ENCODE results near the gene USP25.

The USP25 gene, protein sequence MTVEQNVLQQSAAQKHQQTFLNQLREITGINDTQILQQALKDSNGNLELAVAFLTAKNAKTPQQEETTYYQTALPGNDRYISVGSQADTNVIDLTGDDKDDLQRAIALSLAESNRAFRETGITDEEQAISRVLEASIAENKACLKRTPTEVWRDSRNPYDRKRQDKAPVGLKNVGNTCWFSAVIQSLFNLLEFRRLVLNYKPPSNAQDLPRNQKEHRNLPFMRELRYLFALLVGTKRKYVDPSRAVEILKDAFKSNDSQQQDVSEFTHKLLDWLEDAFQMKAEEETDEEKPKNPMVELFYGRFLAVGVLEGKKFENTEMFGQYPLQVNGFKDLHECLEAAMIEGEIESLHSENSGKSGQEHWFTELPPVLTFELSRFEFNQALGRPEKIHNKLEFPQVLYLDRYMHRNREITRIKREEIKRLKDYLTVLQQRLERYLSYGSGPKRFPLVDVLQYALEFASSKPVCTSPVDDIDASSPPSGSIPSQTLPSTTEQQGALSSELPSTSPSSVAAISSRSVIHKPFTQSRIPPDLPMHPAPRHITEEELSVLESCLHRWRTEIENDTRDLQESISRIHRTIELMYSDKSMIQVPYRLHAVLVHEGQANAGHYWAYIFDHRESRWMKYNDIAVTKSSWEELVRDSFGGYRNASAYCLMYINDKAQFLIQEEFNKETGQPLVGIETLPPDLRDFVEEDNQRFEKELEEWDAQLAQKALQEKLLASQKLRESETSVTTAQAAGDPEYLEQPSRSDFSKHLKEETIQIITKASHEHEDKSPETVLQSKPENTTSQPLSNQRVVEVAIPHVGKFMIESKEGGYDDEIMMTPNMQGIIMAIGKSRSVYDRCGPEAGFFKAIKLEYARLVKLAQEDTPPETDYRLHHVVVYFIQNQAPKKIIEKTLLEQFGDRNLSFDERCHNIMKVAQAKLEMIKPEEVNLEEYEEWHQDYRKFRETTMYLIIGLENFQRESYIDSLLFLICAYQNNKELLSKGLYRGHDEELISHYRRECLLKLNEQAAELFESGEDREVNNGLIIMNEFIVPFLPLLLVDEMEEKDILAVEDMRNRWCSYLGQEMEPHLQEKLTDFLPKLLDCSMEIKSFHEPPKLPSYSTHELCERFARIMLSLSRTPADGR

DNA sequence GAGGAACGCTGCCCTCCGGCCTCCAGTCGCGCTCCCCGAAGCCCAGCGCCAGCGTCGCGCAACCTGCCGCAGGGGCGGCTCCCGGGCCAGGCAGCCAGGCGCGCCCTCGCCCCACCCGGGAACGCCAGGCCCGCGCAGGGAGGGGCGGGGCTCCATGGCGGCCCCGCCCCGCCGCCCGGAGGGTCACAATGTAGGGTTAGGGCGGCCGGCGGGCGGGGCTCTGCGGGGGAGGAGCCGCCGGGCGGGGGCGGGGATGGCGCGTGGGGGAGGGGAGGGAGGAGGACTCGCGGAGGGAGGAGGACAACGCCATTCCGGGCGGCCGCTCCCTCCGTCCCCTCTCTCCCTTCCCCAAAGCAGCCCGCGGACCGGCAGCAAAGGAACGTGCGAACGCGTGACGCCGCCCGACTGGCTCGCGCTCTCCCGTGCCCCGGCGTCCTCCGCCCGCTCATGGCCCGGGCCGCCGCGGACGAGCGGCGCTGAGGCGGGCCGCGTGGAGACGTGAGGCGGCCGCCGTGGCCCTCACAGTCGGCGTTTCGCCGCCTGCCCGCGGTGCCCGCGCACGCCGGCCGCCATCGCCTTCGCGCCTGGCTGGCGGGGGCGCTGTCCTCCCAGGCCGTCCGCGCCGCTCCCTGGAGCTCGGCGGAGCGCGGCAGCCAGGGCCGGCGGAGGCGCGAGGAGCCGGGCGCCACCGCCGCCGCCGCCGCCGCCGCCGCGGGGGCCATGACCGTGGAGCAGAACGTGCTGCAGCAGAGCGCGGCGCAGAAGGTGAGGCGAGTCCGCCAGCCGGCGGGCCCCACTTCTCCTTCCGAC is at the start of gene USP25:
TSS of gene USP25 (plus strand) at position 309 of the 810 bp plus-strand sequence. CDS start at position 721, 412 bp downstream.
- DNase-seq = peak; percentile 94

DNA sequence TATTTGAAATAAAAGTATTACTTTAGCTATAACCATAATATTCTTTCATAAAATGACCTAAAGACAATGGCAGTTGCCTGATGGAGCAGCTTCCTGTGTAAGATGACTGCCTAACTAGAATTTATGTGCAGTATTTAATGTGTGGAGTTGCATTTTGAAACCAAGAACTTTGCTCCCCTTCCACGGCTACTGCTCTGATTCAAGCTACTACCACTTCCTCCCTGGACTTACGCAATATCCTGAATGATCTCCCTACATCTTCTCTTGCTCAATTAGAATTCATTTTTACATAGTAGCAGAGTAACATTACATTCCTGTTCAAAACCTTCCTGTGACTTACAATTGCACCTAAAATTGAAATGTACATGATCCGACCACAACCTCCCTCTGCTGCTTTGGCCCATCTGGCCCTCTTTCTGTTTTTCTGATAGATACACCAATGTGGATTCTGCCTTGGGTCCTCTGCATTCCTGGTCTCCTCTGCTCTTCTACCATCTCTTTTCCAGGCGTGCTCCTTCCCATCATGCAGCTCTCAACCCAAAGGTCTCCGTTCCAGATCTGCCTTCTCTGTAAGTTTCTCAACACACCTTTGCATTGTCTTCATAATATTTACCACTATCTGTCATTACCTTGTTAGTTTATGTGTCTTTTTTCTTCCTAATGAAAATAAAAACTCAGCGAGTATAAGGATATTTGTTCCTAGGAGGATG is 47.4 kb upstream of the USP25 start:
- DNase-seq = peak; percentile 70

DNA sequence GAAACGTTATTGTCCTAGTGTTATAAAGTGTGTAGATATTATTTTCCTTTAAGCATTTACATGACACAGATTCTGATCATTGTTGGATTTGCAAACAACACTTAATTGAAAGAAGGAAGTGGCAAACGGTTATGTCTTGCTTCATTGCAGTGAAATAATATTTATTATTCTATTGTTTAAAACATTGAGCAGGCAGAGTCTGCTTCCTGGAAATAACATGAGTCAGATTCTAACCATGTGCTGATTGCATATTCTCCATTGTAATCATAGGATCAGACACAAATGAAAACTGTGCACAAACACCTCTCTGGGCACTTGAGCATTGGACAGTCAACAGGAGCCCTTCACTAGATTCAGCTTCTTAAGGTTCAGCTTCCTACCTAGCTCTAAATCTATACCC is 46.8 kb upstream of the USP25 start:
- peak; percentile 22 for DNase-seq

DNA sequence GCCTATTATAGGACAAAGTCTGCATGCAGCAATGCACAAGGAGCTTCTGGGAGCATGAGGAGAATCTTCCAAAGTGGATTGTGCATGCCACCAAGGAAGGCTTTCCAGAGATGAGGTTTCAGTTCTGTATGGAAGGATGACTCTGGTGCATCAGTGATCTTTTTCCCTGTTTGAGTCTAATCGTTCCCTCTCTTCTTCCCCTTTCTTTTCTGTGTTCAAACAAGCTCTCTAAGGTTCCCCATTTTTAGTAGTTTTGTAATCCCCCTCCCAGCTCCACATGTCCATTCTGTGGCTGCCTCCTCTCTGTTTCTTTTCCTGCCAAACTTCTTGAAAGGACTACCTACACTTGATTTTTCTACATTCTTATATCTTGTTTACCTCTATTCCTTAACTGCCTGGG is 43.3 kb upstream of the USP25 start:
- DNase-seq = no peak

DNA sequence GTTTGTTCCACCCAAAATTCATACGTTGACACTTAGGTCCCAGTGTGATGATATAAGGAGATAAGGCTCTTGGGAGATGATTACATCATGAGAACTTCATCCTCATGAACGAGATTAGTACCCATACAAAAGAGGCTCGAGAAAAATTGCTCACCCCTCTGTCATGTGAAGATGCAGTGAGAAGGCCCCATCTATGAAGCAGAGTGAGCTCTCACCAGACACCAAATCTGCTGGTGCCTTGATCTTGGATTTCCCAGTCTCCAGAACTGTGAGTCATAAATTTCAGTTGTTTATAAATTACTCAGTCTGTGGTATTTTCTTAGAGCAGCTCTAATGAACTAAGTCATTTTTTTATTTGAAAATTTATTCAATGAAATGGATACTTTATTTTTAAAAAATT is 42.6 kb upstream of the USP25 start:
- no peak for DNase-seq

DNA sequence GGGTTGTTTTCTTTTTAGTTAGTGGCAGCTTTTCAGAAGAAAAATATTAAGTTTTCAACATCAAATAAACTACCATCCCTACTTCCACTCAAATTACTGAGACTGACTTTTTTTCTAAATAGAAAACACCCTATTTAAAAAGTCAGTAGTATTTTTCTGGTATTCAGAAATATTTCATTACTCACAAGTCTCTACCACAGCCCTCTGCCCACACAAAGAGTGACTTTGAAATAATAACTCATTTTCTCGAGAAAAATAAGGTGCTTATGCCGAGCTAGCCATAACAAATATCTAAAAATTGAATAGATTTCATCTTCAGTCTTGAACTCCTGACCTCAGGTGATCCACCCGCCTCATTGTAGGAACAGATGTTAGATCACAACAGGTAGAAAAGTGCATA is 41.8 kb upstream of the USP25 start:
- DNase-seq = no peak

DNA sequence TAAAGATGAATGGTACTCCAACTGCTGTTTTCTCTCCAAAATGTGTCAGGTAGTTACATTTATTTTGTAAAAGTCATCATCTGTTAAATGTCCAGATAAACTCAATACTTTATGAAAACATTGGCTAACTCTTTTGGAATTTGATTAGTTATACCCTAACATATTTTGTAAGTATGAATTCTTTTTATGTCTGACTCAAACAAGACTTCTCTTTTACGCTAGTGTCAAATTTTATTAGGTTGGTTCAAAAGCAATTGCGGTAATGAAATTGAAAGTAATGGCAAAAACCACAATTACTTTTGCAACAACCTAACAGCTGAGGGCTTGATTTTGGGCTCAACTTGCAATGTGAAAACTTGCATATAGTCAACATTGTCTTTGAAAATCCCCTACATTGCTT is 41.0 kb upstream of the USP25 start:
- no peak for DNase-seq

DNA sequence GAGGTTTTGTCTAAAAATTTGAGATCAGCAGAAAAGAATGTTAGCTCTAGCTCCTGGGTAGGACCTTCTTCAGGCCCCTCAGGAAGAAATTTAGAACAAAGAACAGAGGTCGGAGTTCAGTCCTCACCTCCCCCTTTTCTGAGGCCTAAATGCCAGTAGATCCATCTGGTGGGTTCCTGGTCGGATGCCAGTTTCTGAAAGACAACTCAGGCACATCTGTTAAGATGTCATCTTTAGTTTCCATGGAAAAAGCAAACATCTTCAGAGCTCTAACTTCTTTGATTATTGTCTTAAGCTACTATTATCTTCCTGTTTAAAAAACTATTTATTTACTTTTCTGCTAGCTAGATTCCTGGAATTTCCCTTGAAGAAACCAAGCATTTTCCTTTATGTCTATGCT is 37.1 kb upstream of the USP25 start:
- no peak for DNase-seq

DNA sequence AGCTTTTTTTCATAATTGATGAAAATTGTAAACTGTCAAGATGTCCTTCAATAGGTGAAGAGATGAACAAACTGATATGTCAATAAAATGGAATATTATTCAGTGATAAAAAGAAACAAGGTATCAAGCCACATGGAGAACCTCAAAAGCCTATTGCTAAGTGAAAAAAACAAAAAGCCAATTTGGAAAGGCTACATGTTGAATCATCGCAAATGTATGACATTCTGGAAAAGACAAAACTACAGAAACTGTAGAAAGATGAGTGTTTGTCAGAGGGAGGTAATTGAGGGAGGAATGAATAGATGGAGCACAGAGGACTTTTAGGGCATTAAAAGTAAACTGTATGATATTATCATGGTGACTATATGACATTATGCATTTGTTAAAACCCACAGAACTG is 34.5 kb upstream of the USP25 start:
- no peak for DNase-seq

DNA sequence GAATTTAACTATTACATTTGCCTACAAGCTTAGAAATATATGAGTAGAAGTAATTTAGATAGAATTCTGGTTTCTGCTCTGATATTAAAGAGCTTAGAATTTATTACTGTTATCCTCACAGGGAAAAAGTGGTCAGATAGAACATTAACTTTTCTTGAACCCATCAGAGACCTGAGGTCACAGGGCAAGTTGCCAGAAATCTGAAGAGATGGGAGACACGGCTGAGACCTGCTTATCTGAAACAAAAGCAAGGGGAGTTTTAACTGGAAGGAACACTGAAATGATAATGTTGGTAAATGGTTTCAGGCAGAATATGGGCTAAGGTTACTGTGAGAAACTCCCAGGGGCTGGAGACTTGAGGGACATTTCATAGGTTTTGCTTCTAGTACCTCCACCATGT is 28.0 kb upstream of the USP25 start:
- no peak for DNase-seq

DNA sequence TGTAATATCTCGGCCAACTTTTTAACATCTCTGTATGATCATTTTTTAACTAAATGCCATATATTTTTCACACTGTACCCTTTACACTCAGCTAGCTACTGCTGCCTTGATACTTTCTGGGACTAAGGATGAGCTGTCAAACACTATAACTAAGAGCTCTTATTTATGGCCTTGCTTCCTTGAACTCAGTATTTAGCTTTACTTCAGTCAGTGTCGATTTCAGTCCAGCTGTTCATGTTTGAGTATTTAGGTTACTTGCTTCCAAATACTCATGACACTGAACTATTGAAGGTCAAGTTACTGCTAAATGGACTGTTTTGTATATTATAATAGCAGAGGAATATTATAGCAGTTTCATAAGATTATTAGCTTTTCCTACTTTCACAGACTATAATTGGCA is 25.9 kb upstream of the USP25 start:
- no peak for DNase-seq

DNA sequence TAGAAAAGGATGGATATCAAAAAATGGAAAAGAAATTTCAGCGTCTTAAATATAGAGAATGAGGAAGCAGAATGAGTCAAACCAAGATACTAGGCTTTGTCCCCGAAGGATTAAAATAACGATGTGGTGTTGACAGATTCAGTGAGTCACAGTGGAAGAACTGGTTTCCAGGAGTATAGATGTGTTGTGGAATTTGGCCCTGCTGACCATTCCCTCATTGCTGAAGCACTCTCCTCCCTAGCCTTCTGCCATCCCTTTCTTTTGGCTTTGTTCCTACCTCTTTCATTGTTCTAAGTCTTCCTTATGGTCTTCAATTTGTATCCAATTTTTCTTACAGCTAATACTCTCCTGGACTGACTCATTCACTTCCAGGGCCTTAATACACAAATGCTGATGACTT is 23.1 kb upstream of the USP25 start:
- DNase-seq = no peak

DNA sequence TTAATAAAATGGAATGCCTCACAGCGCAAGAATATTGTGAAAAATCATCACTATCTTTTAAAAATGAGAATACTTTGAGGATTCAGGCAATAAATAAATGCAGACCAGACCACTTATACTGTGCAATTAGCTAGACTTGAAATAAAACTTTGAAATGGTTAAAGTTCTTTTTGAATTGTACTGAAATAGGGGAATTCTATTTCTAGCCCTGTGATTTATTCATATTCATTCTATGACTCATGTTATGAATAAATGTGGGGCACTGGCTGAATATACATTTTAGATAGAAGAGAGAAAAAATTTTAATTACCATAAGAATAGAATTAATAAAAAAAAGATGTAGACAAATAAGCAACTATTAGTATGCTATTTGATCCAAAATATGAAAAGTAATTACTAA is 16.4 kb upstream of the USP25 start:
- DNase-seq = no peak

DNA sequence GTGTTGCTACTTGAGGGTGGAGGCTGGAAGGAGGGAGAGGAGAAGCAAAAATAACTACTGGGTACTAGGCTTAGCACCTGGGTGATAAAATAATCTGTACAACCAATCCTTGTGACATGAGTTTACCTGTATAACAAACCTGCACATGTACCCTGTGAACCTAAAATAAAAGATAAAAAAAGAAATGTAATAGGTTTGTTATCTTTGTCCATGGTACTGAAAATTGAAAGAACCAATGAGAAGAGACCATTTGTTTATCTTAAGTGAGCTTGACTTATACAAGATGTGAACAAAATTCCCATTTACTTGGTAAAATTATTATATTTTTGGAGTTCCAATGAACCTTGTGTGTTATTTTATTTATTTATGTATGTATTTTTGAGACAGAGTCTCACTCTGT is 11.1 kb upstream of the USP25 start:
- DNase-seq = no peak

DNA sequence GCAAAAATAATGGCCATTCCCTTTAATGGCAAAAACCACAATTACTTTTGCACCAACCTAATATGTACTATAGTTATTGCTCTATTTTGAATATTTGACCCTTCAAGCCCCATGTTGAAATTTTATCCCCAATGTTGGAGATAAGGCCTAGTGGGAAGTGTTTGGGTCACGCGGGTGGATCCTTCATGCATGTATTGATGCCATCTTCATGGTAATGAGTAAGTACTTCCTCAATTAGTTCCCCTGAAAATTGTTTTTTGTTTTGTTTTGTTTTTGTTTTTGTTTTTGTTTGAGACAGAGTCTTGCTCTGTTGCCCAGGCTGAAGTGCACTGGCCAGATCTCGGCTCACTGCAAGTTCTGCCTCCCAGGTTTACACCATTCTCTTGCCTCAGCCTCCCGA is 9.8 kb upstream of the USP25 start:
- DNase-seq = no peak

DNA sequence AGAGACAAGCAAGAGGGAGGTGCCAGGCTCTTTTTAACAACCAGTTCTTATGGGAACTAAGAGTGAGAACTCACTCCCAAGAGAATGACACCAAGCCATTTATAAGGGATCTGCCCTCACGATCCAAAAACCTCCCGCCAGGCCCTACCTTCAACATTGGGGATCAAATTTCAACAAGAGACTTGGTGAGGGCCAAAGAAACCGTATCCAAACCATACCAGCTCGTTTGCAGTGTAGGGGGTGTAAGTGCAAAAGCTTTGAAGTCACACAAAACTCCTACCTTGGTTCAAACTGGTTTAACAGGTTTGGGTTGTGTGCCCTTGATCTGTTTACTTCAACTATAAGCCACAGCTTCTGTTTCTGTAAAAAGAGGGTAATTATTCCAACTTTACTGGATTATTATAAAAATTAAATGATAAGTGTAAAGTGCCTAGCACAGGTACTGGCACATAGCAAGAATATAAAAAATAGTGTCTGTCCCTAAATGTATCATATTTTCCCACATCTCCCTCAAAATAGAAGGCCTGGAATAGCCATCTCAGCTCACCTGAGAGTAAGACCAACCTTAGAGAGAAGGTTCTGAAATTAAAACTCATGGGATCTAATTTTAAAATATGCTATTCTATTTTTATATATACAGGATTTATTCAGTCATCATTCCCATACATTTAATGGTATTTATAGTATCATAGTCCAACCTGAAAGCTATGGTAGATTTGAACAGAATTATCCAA is 7.0 kb upstream of the USP25 start:
- no peak for DNase-seq

DNA sequence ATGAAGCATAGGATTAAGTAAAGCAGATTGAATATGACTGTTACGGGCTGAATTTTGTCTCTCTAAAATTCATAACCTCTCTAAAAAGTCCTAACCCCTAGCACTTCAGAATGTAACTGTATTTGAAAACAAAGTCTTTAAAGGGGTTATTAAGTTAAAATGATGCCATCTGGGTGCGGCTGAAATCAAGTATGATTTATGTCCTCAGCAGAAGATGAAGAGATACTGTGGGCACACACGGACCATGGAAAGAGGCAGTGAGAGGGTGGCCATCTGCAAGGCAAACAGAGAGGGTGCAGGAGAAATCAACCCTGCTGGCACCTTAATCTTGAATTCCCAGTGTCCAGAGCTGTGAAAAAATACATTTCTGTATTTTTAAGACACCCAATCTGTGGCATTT is 3.8 kb upstream of the USP25 start:
- DNase-seq = no peak

DNA sequence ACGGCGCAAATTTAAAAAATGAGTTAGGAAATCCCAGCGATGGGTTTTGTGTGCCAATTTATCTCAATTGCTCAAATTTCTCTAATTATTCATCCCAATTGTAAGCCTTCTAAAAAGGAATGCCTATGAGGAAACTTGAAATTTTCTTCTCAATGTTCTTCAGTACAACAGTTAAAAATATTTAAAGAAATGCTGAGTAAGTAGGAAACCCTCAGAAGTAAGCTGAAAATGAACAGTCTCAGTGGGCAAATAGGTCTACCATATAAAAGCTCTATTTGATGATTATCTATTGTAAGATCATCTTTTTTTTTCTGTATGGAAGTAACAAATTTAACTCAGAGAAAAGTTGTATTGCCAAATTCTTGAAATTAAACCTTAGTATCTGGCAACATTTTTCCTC is 1.7 kb upstream of the USP25 start:
- DNase-seq = no peak

DNA sequence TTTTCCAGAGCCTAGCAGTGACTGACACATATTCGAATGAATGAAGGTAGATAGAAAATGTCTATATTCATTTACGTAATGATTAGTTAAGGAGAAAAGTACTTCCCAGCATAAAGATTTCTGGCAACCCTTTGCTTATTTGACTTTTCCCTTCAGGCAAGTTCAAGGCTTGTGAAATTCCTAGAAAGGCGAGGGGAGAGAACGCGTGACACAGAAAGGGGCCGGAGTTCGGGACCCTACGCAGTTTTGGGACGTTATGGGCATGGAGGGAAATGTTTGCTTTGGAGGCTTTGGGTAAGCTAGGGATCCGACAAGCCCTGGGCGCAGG is 472 bp upstream of the USP25 start:
- DNase-seq = no peak

DNA sequence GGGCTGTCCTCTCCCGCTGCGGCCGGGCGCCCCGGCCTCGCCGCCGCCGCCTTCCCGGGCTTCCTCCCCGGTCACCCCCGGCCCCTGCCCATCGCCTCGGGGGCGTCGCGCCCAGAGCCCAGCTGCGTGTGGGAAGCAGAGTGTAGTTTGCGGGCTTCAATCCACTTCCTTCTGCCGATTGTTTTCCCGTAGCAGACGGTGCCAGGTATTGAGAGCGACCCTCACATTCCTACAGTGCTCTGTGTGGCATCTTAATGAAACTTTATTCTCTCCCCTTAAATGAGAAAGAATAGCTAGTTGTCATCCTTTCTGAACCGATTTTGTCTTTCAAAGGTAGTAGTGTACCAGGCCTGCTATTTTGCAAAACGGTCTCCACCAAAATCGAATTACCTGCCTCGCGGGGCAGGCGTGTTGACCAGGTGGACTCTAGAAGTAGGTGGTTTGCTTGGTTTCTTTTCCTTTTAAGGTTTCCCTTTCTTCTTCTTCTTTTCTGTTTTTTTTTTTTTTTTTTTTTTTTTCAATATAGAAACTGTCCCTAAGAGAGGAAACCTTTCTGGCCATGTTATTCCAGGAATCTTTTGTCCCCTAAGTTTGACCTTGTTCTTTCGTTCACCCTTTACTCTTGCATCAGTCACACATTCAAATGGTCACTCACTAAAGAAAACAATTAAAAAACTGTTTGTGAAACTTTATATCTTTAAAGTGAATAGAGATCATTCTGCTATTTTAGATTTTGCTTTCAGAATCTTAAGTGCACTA is 881 bp downstream of the USP25 start:
- no peak for DNase-seq

DNA sequence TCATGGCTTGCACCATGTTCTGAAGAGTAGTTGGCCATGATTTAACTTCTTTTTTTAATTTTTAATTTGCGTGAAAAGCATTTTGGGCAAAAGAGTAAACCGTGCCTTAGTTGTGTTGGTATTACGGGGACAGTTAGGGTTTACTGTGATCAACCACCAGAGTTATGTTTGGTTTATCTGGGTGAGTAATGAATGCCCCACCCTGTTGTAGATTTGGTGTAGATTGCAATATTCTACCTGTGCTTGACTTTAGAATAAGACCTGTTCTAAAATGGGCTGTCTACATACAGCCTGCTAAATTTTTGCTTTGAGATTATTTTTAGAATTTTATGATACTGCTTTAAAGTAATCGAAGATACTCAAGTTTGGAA is 1.4 kb downstream of the USP25 start:
- DNase-seq = peak; percentile 49
